HG03354 (cell line): ENCODE results near the gene LMOD1.
"Not testable (repeated sequence)": the region's sequence is repeated elsewhere in the genome, so short reads cannot be mapped to it uniquely, and the experiment has no call there.

ENCODE experiments used
- ATAC-seq: cut with Tn5 transposase; IDR thresholded peaks from one replicate; pipeline ENCODE4 v1.9.1; 2021; ENCODE audit warnings: mild to moderate bottlenecking; ENCODE audit not compliant: unreplicated experiment, poor library complexity, severe bottlenecking

Gene LMOD1

DNA sequence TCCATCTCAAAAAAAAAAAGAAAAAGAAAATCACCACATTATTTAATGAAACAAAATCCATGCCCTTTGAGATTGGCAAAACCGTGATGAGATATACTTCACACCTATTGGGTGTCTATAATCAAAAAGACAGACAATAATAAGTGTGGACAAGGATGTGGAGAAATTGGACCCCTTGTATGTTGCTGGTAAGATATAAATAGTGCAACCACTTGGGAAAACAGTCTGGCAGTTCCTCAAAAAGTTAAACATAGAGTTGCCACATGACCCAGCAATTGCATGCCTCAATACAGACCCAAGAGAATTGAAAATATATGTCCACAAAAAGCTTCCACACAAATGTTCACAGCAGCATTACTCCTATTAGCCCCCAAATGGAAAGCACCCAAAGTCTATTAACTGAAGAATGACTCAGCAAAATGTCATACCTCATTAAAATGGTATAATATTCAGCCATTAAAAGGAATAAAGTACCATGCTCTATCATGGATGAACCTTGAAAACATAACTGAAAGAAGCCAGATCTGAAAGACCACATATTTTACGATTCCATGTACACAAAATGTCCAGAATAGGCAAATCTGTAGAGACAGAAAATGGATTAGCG is 24.3 kb downstream of the LMOD1 start:
- no peak for ATAC-seq

DNA sequence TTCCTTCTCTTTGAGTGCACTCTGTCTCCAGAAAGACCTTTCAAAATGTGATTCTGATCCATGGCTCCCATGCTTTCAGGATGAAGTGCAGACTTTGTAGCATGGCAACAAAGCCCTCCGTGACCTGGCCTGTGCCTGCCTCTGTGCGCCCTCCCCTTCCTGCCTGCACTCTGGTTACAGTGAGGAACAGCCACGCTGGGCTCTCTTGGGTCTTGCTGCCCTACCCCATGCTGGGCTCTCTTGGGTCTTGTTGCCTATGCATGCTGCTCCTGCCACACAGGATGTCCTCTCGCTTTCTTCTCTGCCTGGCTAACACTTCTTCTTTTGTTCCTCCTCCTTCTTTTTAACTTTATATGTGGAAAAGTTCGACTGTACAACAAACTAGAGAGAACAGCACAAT is 28.0 kb downstream of the LMOD1 start:
- no peak for ATAC-seq

DNA sequence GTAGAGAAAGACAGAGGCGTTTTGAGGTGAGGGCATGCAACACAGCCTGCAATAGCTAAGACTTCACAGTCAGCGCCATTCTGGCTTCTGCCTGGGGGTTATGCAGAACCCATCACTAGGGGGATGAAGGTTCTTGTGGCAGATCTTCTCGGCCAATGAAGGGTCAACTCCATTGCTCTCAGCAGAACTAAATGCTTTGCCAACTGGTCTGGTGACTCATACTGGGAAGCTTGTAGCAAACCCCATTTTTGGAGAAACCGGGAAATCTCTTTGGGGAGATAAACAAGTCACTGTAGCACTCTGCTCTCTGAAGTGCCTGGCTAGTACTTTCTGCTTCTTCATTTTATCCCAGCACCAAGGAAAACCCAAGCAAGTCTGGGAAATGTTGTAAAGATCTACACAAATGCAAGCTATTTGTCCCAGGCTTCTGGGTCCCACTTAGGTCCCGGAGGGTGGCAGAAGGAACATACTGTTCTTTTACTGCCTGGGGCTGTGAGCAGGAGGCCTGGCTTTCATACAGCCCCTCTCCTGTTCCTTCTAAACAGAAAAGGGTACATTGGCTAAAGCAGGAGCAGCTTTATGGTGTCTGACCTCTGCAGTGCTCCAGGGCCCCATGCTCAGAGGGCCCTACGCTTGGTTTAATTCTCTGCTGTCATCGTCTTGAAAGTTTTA is 28.9 kb downstream of the LMOD1 start:
- ATAC-seq = no peak

DNA sequence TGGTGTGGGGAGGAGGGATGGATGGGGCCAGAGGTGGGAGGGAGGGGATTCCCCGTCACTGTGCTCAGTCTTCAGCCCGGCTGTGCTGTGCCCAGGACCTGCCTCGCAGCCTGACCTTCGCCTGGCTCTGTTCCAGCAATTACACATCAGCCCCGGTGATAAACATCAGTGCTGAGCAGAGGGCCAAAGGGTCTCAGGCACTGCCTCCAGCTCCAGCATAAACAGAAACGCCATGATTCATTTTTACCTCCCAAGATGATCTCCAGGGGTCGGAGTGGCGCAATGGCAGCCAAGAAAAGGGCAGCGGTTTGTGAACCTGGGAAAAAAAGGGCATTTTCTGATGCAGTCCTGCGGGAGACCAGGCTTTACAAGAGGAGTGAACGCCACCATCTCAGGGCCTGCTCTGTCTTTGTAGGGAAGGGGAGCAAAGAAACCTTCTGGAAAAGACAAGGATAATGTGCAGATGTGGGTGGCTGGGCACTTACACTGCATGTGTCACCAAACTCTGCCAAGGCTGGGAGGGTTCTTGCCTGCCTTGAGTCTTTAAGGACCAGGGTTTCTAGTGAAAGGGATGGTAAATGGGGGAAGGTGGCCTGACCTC is 29.6 kb downstream of the LMOD1 start:
- no peak for ATAC-seq

DNA sequence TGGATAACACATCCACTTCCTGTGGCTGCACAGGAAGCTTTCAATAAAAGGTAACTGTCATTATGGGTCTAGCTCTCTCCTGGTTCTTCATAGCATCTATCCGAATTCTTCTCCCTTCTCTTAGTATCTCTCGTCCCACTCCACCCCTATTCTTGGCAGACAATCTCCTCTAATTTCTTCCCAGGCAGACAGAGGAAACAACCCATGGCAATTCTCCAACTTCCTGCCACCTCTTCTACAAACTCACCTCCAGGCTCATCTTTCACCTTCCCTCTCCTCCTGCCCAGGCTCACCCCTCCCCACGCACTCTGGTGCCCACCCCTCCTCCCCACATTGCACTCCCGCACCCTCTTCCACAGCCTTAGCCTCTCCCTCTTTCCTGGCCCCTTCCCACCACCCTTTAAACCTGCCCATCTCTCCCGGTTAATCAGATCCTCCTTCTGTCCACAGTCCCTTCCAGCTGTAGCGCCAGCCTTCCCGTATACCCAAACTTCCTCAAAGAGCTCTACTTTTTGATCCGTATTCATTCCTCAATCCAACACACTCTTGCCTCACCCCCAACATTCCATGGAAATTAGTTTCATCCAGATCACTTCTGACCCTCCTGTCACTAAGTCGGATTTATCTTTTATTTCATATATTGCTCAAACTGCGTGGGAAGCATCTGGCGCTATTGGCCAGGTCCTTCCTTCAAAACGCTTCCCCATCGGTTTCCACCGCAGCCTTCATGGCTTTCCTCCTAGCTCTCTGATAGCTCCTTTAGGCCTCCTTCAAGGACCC is 31.7 kb downstream of the LMOD1 start:
- no peak for ATAC-seq

DNA sequence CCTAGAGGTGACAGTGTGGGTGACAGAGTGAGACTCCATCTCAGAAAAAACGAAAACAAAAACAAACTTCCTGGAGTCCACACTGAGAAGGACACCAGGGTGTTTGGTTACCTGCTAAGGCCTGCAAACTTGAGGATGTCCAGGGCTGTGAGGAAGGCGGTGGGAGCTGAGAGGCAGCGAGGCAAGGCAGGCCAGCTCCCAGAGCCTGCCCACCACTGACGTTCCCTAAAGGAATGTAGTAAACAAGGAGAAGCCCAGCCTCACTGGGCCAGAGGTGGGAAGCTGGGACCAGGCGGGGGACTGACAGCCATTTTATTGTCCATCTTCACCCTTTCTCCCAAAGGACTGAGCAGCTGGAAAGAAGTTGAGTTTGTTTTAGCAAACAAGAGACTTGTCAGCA is 33.5 kb downstream of the LMOD1 start:
- no peak for ATAC-seq

DNA sequence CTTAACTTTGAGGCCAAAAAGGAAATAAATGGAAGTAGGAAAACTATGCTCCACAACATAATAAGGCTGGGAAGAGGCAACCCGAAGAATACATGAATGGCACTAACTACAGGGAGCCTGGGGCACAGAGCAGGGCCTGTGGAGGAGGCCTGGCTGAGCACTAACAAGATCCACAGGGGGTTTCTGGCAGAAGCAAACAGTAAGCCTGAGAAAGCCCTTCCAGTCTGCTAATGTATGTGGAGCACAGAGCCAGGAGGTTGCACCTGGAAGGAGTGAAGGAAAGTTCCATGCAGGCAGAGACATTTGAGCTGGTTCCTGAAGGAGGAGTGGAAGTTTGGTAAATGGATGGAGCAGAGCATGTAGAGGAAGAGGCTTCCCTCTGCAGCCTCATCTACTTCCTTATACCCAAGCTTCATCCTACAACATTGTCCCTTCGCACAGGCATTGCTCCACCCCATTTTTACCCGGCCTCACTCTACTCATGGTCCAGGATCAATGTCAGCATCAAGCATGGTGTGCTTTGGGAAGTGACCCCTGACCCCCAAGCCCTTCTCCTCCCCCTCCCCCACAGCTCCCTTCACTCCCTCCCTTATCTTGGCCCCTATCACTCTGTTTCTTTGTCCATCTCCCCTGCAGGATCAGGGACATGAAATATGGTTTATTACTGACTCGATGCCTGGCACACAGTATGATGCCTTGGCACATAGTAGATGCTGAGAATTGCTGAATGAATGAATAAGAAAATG is 34.3 kb downstream of the LMOD1 start:
- ATAC-seq = no peak

DNA sequence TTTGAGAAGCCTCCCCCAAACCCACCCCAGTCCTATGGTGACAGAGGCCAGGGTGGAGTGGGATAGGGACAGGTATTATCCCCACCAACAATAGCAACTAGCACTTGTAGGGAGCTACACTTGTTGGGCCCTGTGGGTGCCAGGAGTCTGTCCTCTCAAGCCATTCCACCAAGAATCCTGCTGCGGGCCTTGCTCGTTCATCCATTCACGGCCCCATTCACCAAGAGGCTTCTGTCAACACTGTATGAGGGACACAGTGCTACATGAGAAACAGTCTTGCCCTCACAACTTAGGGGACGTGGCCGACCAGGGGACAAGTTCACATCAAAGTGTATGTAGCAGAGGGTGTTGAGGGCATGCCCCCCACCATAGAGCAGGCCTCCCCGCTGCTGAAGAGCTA is 38.7 kb downstream of the LMOD1 start:
- no peak for ATAC-seq

DNA sequence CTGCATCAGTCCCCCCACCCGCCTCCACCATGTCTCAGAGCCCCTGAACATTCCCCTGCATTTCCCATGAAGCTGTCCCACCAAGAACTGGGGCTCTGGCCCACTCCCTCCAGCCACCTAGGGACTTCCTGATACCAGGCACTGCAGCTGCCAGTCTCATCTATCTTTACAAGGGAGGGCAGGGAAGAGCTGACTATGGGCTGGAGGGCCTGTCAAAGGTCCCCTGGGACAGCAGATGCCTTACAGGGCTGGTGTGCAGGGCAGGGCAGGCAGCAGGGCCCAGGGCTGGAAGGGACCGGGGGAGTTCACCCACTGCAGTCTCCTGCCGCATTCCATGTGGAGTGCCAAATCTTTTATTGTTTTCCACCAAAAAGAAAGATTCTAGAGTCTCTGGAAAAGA is 40.0 kb downstream of the LMOD1 start:
- no peak for ATAC-seq

DNA sequence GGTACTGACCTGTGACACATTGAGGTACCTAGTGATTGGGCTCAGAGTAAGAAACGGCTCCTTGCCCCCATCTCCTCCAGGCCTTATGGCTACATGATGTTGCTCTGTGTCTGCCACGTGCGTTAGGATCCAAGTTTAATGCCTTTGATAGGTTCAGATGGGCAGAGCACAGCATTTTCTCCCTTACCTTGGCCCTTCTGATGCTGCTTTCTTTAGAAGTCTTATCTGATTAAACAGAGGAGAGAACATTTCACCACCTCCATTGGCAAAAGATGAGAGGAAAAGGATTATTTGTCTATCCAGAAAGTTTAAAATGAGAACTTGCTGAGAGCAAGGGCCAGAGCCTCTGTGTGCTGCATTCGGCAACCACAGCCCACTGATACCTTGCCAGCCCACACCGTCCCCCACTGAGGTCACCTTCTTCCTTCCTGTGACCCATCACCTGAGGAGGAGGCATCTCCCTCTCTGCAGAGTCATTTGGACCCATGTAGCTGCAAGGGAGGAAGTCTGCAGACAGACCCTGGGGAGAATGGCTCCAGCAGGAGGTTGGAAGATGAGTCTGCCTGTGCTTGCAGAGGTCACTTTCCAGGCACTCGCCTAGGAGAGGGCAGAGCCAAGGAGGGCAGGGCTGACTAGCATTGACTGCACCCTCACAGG is 41.0 kb downstream of the LMOD1 start:
- ATAC-seq = no peak

DNA sequence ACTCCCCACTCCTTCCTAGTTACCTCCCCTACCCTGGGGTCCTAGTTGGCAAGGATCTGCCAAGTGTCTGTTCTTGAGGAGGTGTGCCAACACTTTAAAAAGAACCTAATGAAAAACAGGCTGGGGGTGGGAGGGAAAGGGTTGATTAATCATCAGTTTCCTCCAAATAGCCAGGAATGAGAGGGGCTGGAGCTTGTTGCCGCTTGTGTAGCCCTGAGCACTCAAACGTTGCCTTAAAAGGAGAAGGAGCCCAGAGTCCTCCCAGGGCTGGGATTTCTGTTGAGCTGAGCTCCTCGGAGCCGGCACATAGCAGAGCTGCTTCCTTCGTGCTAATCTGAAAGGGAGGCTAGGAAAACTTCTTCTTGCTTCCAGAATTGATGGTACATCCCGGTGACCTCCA is 41.8 kb downstream of the LMOD1 start:
- no peak for ATAC-seq

DNA sequence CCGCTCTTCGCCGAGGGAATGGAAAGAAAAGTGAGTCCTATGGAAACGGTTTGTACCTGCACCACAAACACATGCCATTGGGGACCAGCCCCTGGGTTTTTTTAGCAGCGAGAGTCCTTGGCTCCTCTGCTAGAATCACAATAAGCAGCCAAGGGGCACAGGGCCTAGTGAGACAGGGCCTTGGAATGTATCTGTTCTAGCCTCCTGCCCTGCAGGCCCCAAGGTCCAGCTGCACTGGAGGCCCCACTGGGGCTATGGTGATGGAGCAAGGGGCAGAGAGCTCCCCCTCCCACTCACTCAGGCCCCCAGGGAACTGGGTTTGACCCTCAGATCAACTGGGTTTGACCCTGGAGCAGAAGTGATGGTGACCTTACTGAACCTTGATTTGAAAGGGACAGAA is 43.2 kb downstream of the LMOD1 start:
- ATAC-seq = no peak

DNA sequence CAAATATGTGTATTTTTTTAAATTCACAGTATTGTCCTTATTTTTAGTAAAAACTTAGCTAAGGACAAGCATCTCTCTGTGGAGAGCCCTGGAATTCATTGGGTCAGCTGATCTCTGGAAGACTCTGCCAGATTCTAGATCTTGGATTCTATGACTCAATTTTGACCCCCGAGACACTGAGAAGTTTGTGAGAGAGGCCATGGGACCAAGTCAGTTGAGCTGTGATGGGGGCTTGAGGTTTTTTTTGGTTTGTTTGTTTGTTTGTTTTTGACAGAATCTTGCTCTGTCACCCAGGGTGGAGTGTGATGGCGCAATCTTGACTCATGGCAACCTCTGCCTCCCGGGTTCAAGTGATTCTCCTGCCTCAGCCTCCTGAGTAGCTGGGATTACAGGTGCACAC is 44.1 kb downstream of the LMOD1 start:
- ATAC-seq = no peak

DNA sequence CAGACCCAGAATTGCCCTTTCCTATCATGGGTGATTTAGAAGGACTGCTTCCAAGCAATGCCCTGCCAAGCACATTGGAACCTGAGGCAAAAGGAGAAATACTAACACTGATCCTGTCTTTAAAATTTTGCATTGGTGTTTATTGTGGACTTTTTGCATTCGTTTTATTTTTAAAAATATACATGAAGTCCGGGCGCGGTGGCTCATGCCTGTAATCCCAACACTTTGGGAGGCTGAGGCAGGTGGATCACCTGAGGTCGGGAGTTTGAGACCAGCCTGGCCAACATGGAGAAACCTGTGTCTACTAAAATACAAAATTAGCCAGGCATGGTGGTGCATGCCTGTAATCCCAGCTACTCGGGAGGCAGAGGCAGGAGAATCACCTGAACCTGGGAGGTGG is 45.3 kb downstream of the LMOD1 start:
- not testable (repeated sequence) for ATAC-seq

DNA sequence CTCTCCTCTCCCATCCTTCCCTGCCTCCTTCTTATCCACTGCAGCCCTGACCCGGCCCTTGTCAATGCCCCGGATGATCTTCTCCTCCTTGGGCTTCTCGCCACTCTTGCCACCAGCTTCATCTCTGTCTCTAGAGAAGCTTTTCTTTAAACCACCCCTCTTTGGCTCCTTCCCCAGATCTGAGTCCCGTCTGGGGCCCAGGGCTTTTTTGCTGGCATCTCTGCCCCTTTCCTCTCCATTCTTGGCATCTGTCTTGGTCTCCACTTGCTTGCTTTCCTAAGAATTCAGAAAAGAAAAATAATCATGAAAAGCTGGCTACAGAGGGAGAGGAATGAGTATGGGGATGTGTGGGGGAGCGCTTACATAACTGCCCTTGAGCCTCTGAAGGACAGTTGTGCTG is 45.9 kb downstream of the LMOD1 start:
- no peak for ATAC-seq

DNA sequence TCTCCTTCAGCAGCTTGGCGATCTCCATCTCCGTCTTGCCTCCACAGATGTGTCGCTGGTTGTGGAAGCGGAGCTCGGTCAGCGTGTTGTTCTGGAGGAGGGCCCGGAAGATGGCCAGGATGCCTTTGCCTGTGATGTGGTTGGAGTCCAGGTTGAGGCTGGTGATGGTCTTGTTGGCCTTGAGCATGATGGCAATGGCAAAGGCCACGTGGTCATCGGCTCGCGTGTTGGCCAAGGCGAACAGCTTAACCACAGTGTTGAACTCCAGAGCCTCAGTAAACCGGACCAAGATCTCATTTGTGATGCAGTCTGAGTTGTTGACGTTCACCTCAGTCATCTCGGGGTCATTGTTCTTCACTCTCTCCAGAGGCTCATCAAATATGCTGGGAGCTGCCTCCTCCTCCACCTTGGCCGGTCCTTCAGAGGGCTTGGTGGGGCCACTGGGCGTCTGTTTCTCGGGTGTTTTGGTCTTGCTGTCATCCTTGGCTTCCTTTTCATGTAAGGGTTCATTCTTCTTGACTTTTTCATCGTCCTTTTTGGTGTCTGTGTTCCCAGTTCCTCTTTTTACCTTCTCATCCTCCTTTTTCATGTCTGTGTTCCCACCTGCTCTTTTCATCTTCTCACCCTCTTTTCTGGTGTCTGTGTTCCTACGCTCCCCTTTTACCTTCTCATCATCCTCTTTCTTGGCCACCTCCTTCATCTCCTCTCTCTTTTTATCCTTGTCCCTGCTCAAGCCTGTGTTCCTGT is 46.5 kb downstream of the LMOD1 start:
- ATAC-seq = no peak

DNA sequence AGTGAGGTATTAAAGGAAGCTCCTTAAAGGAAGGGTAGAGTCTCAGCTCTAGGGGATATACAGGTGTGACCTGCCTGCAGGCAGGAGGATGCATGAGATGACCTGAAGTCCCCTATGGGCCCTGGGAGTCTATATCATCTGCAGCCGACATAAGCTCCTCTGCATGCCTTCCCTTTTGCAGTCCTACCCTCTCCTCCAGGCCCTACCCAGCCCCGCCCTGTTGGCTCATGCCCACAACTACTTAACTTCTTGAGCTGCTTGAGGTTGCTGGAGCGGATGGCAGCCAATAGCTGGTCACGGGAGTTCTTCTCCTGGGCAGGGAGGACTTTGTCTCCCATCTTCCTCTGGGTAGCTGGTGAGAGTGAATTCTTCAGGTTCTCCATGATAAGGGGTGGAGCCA is 47.4 kb downstream of the LMOD1 start:
- no peak for ATAC-seq

DNA sequence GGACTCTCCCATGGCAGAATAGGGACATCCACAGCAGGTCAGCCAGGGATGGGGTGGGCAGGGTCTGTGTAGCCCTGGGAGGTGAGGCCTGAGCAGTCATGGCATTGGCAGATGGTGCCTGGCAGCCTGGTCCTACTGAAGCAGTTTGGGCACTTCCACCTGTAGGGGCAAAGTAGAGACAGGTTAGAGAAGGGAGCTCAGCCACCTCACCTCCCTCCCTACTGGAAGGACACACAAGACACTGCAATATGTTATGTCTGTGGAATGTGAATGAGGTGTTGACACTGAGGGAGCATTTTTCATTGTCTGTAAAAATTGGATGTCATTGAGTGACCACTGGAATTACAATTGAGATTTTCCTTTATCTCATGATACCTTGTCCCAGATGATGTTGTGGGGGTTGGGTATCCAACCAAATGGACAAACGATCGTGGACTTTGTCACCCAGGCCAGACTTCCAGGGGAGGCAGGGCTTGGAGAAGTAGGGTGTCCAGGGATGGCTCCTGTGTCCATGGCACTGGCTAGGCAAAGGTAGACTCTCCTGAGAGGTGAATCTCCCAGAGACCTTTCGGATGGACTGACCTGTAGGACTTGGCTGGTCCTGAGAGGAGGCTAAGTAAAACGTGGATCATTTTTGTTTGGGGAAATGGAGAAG is 48.0 kb downstream of the LMOD1 start:
- ATAC-seq = no peak
